K562 (cell line): ENCODE measurements around the gene DUSP21. TPM values are rescaled to one million over a fixed set of nuclear protein-coding genes. Genes with fewer than 3 reads are reported as not detected.

Experiments
- ATAC-seq: fragments of 200-7000 bp; cut with Tn5 transposase; 3 replicates; pipeline ENCODE4 v1.9.1; 2020; ENCODE audit warnings: moderate library complexity
- BruUV-seq: library from RNA; stranded (reverse); fragments of 400-500 nt; replicated peaks from 2 replicates; lab custom pipeline; 2021; lab: Mats Ljungman, UMichigan
- CTCF ChIA-PET: fragments of 300-600 bp; formaldehyde crosslinking; extraction: SDS; loops from one replicate; lab custom pipeline; 2021; ENCODE audit warnings: low intra/inter-chr PET ratio; lab: Yijun Ruan, JAX
- POLR2A ChIA-PET: fragments of 300-600, 350-650 bp; sonication (Branson Sonifier 250); formaldehyde crosslinking; extraction: SDS; loops from one replicate; lab custom pipeline; 2021; ENCODE audit warnings: antibody characterized with exemption, inconsistent platforms; lab: Yijun Ruan, JAX
- DNase-seq, 4 experiments: peaks; one replicate each; pipeline versions ENCODE4 v3.0.0 to v3.0.0-alpha.2; 2011 to 2018; ENCODE audit warnings: low spot score in 3 of 4, mixed read lengths in 3 of 4; ENCODE audit errors: extremely low read depth in 1 of 4
- FAIRE-seq: peaks from 2 replicates; lab custom pipeline; 2011; peaks lifted over from hg19 to GRCh38; lab: Jason Lieb, UNC
- H2AFZ ChIP-seq: 2 replicates; pipeline ENCODE4 v1.6.0; 2011; ENCODE audit warnings: low read depth, low read length, control low read depth, inconsistent platforms
- H3K27ac ChIP-seq: fragments of 200-600 bp; 3 replicates; pipeline ENCODE4 v1.8.0; 2011; ENCODE audit warnings: low read depth, mild to moderate bottlenecking, control low read depth, inconsistent platforms, low read length, moderate library complexity, mixed read lengths; ENCODE audit errors: extremely low read depth
- H3K27me3 ChIP-seq, 2 experiments: fragments of 300-600 bp in 1 of 2; 2 replicates in 1 of 2; 3 replicates in 1 of 2; pipeline versions ENCODE4 v1.6.0 to v1.8.0; 2011; ENCODE audit warnings: inconsistent platforms in 2 of 2, low read length in 2 of 2, mild to moderate bottlenecking in 1 of 2, mixed read lengths in 1 of 2, moderate library complexity in 1 of 2; ENCODE audit not compliant: control insufficient read depth in 2 of 2, insufficient read depth in 2 of 2
- H3K36me3 ChIP-seq: fragments of 300-600 bp; 3 replicates; pipeline ENCODE4 v1.8.0; 2011; ENCODE audit warnings: mild to moderate bottlenecking, low read length, inconsistent platforms; ENCODE audit not compliant: control insufficient read depth, insufficient read depth
- H3K4me1 ChIP-seq, 2 experiments: fragments of 200-600 bp in 1 of 2; replicated peaks in 1 of 2; 2 replicates in 1 of 2; 3 replicates in 1 of 2; pipeline versions ENCODE4 v1.5.1 to v1.8.0; 2011; ENCODE audit warnings: inconsistent platforms in 2 of 2, low read length in 2 of 2, mild to moderate bottlenecking in 1 of 2, mixed read lengths in 1 of 2, moderate library complexity in 1 of 2; ENCODE audit not compliant: control insufficient read depth in 2 of 2, insufficient read depth in 2 of 2
- H3K4me2 ChIP-seq: 2 replicates; pipeline ENCODE4 v1.6.1; 2011; ENCODE audit warnings: low read length, control low read depth, inconsistent platforms, mixed read lengths; ENCODE audit not compliant: insufficient read depth
- H3K4me3 ChIP-seq: fragments of 200-600 bp; sonication (generic), shearing (Covaris generic); 2 replicates; pipeline ENCODE4 v1.5.1; 2016; ENCODE audit warnings: control low read depth, inconsistent platforms
- H3K79me2 ChIP-seq: fragments of 200-600 bp; 3 replicates; pipeline ENCODE4 v1.8.0; 2011; ENCODE audit warnings: low read length, inconsistent platforms; ENCODE audit not compliant: control insufficient read depth, insufficient read depth
- H3K9ac ChIP-seq, 2 experiments: 2 replicates each; pipeline versions ENCODE4 v1.6.0 to v1.6.1; 2011; ENCODE audit warnings: low read depth in 2 of 2, low read length in 2 of 2, control low read depth in 1 of 2, inconsistent platforms in 1 of 2, mild to moderate bottlenecking in 1 of 2, mixed read lengths in 1 of 2; ENCODE audit not compliant: insufficient read depth in 1 of 2
- H3K9me1 ChIP-seq: one replicate; pipeline ENCODE4 v1.6.0; 2011; ENCODE audit warnings: inconsistent platforms, mild to moderate bottlenecking, low read length, moderate library complexity; ENCODE audit not compliant: control insufficient read depth, insufficient read depth
- H3K9me3 ChIP-seq: replicated peaks from 2 replicates; pipeline ENCODE4 v1.5.1; 2011; ENCODE audit warnings: low read depth, low read length, inconsistent platforms; ENCODE audit not compliant: control insufficient read depth, insufficient read depth
- H4K20me1 ChIP-seq: replicated peaks from 2 replicates; pipeline ENCODE4 v1.6.1; 2011; ENCODE audit warnings: low read length, inconsistent platforms, mixed read lengths; ENCODE audit not compliant: control insufficient read depth, insufficient read depth
- FOXK2 ChIP-seq, 2 experiments: fragments of 450-650 bp; IDR thresholded peaks in 1 of 2; conservative IDR thresholded peaks in 1 of 2; 2 replicates each; pipeline ENCODE4 v1.6.1; 2016; ENCODE audit warnings: low read depth in 2 of 2, mild to moderate bottlenecking in 1 of 2
- GATAD2A ChIP-seq: fragments of 450-650 bp; IDR thresholded peaks from 2 replicates; pipeline ENCODE4 v1.6.1; 2017
- JUND ChIP-seq, 2 experiments: IDR thresholded peaks; 2 replicates in 1 of 2; 3 replicates in 1 of 2; pipeline ENCODE4 v1.6.1; 2011; ENCODE audit warnings: borderline replicate concordance in 2 of 2, low read depth in 2 of 2, low read length in 2 of 2, improper control_type of control experiment in 1 of 2, missing biosample characterization in 1 of 2, missing genetic modification characterization in 1 of 2, missing genetic modification reagents in 1 of 2
- RBFOX2 ChIP-seq: fragments of 200-400 bp; formaldehyde crosslinking; IDR thresholded peaks from 2 replicates; pipeline ENCODE4 v1.6.1; 2017; ENCODE audit warnings: low read depth, mild to moderate bottlenecking, low read length, moderate library complexity
- SOX6 ChIP-seq: fragments of 450-650 bp; IDR thresholded peaks from 2 replicates; pipeline ENCODE4 v1.6.1; 2014; ENCODE audit warnings: mild to moderate bottlenecking
- VEZF1 ChIP-seq: fragments of 200-800 bp; sonication (Bioruptor generic); IDR thresholded peaks from 2 replicates; pipeline ENCODE4 v1.6.1; 2017; ENCODE audit warnings: missing genetic modification characterization, missing compliant biosample characterization
- ZFP36 ChIP-seq: fragments of 150-350 bp; IDR thresholded peaks from 2 replicates; pipeline ENCODE4 v1.6.1; 2018; ENCODE audit warnings: low read length, low read depth; ENCODE audit not compliant: partially characterized antibody
- ZNF282 ChIP-seq: sonication (generic); formaldehyde crosslinking; IDR thresholded peaks from 2 replicates; pipeline ENCODE4 v1.8.1; 2023; ENCODE audit warnings: missing genetic modification reagents
- ZNF354B ChIP-seq: fragments of 250-450 bp; sonication (Bioruptor Pico); IDR thresholded peaks from 2 replicates; pipeline ENCODE4 v1.4.0; 2020
- ZNF584 ChIP-seq: fragments of 200-800 bp; sonication (Bioruptor generic); IDR thresholded peaks from 2 replicates; pipeline ENCODE4 v1.6.1; 2016; ENCODE audit warnings: low read depth, mild to moderate bottlenecking, missing genetic modification characterization, missing compliant biosample characterization
- WGBS: fragments of 100-300 bp; shearing (Covaris generic); methylation state at CpG from one replicate; pipeline ENCODE4 v1.1.6; 2016; ENCODE audit warnings: low coverage, mixed read lengths; ENCODE audit not compliant: insufficient coverage; ENCODE audit errors: missing lambda C conversion rate; 5-methylcytosine and 5-hydroxymethylcytosine counted together
- in situ Hi-C: fragments of 300-500 bp; cut with MboI; formaldehyde crosslinking; loops from 4 replicates; pipeline ENCODE4 v1.15.0; 2018; ENCODE audit warnings: inconsistent platforms, mixed read lengths
- intact Hi-C: fragments of 100-400 bp; cut with micrococcal nuclease; formaldehyde crosslinking; loops from 2 replicates; pipeline ENCODE4 v1.14.2; 2022
- polyA plus RNA-seq, 8 experiments: library from polyadenylated mRNA; depleted of rRNA in 4 of 8; stranded (reverse) in 5 of 8; unstranded in 3 of 8; fragments of >200 nt; fragmentation: Nextera tagmentation in 2 of 8; fragmentation: Illumina TruSeq in 1 of 8; extraction: Ambion mirVana in 2 of 8; extraction: Trizol in 1 of 8; gene quantifications; 2 replicates each; pipeline versions ENCODE4 v1.2.1 to v1.2.3, GENCODE V29; 2011 to 2014; ENCODE audit warnings: inconsistent platforms in 1 of 8, missing spikeins in 1 of 8
- total RNA-seq, 7 experiments: library from RNA; depleted of rRNA in 6 of 7; stranded (reverse); fragments of >200 nt in 6 of 7; fragmentation: Illumina TruSeq in 2 of 7; extraction: Trizol in 2 of 7; gene quantifications; 2 replicates each; pipeline versions ENCODE4 v1.2.1 to v1.2.3, GENCODE V29; 2011 to 2021; ENCODE audit warnings: low replicate concordance in 1 of 7
- TF ChIP-seq, protein P1 (sequence below): fragments of 250-450 bp; sonication (Bioruptor Pico); IDR thresholded peaks from 2 replicates; pipeline ENCODE4 v1.5.0; 2020; ENCODE audit warnings: mild to moderate bottlenecking
- TF ChIP-seq, protein P2 (sequence below), 2 experiments: fragments of 450-650 bp; IDR thresholded peaks; 2 replicates each; pipeline ENCODE4 v1.6.1; 2018; ENCODE audit warnings: mild to moderate bottlenecking in 2 of 2, low read depth in 1 of 2; ENCODE audit not compliant: partially characterized antibody in 2 of 2

The DUSP21 gene
- total and polyA plus RNA-seq, 9 of the 15 experiments (the other 6 are each of a cell fraction or from before 2014, with no cell fraction given) = 0.14 to 2.5 (median 1.3) TPM

DNA sequence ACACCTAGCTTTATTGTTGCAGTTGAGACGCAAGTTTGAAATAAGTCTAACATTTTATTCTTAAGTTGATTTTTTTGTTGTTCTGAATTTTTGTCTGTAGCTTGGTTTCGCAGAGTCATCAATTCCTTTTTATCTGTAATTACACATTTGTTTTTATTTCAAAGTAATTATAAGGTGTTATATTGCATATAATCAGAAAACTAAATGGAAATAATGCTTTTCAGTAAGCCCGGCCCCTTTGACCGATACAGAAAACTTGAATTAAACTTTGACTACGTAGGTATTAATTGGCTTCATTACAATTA lies 31.3 kb downstream of the DUSP21 start (continued):
- TF ChIP-seq VEZF1 (CRISPR knock-in tag) (no peak), SOX6 (no peak), JUND (IDR thresholded peaks at IDR 0.05; ENCODE audit: borderline replicate concordance, low read depth, low read length) (no peak), JUND (tag; IDR thresholded peaks at IDR 0.05; ENCODE audit: borderline replicate concordance, low read depth, low read length) (no peak)

DNA sequence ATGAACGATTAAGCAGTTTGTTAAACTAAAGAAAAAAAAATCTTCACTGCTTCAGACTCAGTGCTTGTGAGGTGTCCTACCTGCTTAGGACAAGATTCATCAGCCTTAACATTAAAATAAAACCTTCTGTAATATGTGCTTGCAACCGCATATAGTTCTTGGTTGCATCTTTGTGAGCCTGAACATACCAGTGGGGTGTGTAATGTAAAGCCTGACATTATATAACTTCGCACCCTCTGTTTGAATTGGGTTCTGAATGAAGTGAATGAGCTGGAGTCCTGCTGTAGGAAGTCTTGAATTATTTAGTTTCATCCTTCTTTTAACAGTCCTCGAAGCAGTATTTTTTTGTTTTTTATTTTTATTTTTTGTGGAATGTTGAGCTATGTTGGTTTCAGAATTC lies 32.3 kb downstream of the DUSP21 start:
- H3K9me1 ChIP-seq = no peaks in the 10 kb centered on the region
- H3K4me3 ChIP-seq = peak overlapping the region; percentile 99
- BruUV-seq = no TSS peak
- H3K9ac ChIP-seq = peak overlapping the region in 1 of 2 experiments; percentile 89; a peak in 2 of 4 replicates
- no peaks in the 10 kb centered on the region for H3K27me3 ChIP-seq
- intact Hi-C loops = no loop called here
- H3K4me2 ChIP-seq = peak overlapping the region; percentile 57
- H3K4me1 ChIP-seq = peaks cover 0 to 11% of the 10 kb centered on the region in 2 experiments; a peak in 4 of 5 replicates
- peaks cover 15% of the 10 kb centered on the region for H3K36me3 ChIP-seq
- no peak overlapping the region for H2AFZ ChIP-seq
- no peak for DNase-seq
- H3K27ac ChIP-seq = no peak overlapping the region
- in situ Hi-C loops = no loop called here
- FAIRE-seq = no peak
- H3K9me3 ChIP-seq = no peaks in the 10 kb centered on the region
- no peak for ATAC-seq
- ChIA-PET CTCF (no interaction called here), POLR2A (interaction anchor here (0.6 to 1.4 kb wide), 6 partner anchors 9 to 171 kb away, joined by 3 to 5 read pairs (median 3); no protein-coding TSS in a partner anchor)
- peaks cover 7% of the 10 kb centered on the region for H4K20me1 ChIP-seq
- peaks cover 93% of the 10 kb centered on the region for H3K79me2 ChIP-seq
- WGBS = 19% methylated on average over 4 of the region's 4 CpGs
- TF ChIP-seq ZNF354B (no peak), GATAD2A (no peak), RBFOX2 (no peak), ZFP36 (no peak), ZNF584 (CRISPR knock-in tag) (no peak), FOXK2 (conservative IDR thresholded peaks at IDR 0.05 in 1 of 2, IDR thresholded peaks at IDR 0.05 in 1 of 2; ENCODE audit: low read depth in 2 of 2) (no peak), ZNF282 (no peak)
- TF ChIP-seq, protein P1, sequence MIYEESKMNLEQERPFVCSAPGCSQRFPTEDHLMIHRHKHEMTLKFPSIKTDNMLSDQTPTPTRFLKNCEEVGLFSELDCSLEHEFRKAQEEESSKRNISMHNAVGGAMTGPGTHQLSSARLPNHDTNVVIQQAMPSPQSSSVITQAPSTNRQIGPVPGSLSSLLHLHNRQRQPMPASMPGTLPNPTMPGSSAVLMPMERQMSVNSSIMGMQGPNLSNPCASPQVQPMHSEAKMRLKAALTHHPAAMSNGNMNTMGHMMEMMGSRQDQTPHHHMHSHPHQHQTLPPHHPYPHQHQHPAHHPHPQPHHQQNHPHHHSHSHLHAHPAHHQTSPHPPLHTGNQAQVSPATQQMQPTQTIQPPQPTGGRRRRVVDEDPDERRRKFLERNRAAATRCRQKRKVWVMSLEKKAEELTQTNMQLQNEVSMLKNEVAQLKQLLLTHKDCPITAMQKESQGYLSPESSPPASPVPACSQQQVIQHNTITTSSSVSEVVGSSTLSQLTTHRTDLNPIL (CRISPR knock-in tag) = no peak
- TF ChIP-seq, protein P2, sequence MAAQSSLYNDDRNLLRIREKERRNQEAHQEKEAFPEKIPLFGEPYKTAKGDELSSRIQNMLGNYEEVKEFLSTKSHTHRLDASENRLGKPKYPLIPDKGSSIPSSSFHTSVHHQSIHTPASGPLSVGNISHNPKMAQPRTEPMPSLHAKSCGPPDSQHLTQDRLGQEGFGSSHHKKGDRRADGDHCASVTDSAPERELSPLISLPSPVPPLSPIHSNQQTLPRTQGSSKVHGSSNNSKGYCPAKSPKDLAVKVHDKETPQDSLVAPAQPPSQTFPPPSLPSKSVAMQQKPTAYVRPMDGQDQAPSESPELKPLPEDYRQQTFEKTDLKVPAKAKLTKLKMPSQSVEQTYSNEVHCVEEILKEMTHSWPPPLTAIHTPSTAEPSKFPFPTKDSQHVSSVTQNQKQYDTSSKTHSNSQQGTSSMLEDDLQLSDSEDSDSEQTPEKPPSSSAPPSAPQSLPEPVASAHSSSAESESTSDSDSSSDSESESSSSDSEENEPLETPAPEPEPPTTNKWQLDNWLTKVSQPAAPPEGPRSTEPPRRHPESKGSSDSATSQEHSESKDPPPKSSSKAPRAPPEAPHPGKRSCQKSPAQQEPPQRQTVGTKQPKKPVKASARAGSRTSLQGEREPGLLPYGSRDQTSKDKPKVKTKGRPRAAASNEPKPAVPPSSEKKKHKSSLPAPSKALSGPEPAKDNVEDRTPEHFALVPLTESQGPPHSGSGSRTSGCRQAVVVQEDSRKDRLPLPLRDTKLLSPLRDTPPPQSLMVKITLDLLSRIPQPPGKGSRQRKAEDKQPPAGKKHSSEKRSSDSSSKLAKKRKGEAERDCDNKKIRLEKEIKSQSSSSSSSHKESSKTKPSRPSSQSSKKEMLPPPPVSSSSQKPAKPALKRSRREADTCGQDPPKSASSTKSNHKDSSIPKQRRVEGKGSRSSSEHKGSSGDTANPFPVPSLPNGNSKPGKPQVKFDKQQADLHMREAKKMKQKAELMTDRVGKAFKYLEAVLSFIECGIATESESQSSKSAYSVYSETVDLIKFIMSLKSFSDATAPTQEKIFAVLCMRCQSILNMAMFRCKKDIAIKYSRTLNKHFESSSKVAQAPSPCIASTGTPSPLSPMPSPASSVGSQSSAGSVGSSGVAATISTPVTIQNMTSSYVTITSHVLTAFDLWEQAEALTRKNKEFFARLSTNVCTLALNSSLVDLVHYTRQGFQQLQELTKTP (IDR thresholded peaks at IDR 0.05; ENCODE audit: low read depth in 1 of 2, partially characterized antibody in 2 of 2) = no peak
